GM13977 (cell line): ENCODE data around the gene FAF2.

ENCODE experiments used
- DNase-seq: peaks from one replicate; pipeline ENCODE4 v3.0.0; 2012; ENCODE audit warnings: low spot score
- CTCF ChIP-seq: IDR thresholded peaks from 2 replicates; pipeline ENCODE4 v1.5.1; 2012; ENCODE audit warnings: mild to moderate bottlenecking, control low read depth; ENCODE audit not compliant: insufficient read depth; ENCODE audit errors: extremely low read depth, missing control alignments
- in situ Hi-C: fragments of 300-500 bp; cut with MboI; formaldehyde crosslinking; loops from one replicate; pipeline ENCODE4 v1.12.0; 2022; ENCODE audit warnings: low sequenced_read_pairs, low pct_unique_long_range_greater_than_20kb, mixed read lengths, inconsistent platforms; ENCODE audit not compliant: unreplicated experiment

Gene FAF2

GRCh38 chr5:176533390-176533789 lies 85.2 kb downstream of the FAF2 start:
- DNase-seq: no peak
- in situ Hi-C loops: no loop called here
- no peak for TF ChIP-seq CTCF

GRCh38 chr5:176533894-176534611 lies 85.9 kb downstream of the FAF2 start:
- TF ChIP-seq CTCF: no peak
- DNase-seq: peak; percentile 63
- in situ Hi-C loops: no loop called here

GRCh38 chr5:176534640-176535039 lies 86.5 kb downstream of the FAF2 start:
- in situ Hi-C loops: no loop called here
- no peak for TF ChIP-seq CTCF
- DNase-seq: peak; percentile 46

GRCh38 chr5:176535101-176535663 lies 87.0 kb downstream of the FAF2 start:
- in situ Hi-C loops: no loop called here
- TF ChIP-seq CTCF: no peak
- DNase-seq: peak; percentile 52

- TF ChIP-seq CTCF: no peak
- in situ Hi-C loops: no loop called here
- DNase-seq: peak; percentile 30
Observed at GRCh38 chr5:176535664-176536131, 87.5 kb downstream of the FAF2 start.

- no peak for TF ChIP-seq CTCF
- peak; percentile 85 for DNase-seq
- in situ Hi-C loops: no loop called here
Observed at GRCh38 chr5:176536132-176536901, 88.1 kb downstream of the FAF2 start.
